Muscle of arm (tissue), 12 donors: ENCODE measurements around the gene MYL5. TPM values are rescaled to one million over a fixed set of nuclear protein-coding genes. Genes with fewer than 3 reads are reported as not detected.
"Not testable (repeated sequence)": the region's sequence is repeated elsewhere in the genome, so short reads cannot be mapped to it uniquely, and the experiment has no call there.

Source experiments
- DNase-seq: peaks from one replicate; pipeline ENCODE4 v3.0.0-alpha.2; 2013
- polyA plus RNA-seq, 12 donors: library from polyadenylated mRNA; unstranded; fragments of 120-200 nt; gene quantifications; one replicate each; pipeline ENCODE4 v1.2.1, GENCODE V29; 2013; ENCODE audit not compliant: insufficient read length in 12 of 12

Gene MYL5
- polyA plus RNA-seq, 12 donors: 215 to 1,381 (median 850) TPM; not detected in 1

DNA sequence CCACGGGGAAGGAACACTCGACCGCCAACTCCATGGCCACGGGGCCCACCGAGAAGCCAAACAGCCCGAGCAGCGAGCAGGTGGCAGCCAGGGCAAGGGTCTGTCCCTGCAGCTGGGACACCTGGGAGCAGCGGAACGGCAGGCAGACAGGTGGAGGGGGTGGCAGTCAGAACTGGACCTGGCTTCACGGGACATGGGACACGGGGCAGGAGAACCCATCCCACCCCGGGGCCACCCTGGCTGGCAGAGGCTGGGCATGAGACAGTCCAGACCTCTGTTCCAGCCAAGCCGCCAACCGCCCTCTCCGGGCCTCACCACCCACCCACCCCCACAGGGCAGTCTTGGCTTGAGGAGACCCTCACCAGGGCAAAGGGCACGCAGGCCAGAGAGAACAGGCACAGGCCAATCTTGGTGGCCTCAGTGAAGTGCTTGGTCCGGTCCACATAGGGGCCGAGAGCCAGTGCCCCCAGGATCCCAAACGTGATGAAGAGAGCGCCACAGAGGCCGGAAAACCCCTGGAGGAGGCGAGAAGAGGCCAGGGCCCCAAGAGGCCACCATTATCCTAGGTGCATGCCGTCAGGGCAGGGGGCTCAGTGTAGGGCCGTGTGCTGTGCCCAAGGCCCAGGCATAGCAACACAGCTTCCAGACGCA, 9.0 kb downstream of the MYL5 start:
- no peak for DNase-seq

DNA sequence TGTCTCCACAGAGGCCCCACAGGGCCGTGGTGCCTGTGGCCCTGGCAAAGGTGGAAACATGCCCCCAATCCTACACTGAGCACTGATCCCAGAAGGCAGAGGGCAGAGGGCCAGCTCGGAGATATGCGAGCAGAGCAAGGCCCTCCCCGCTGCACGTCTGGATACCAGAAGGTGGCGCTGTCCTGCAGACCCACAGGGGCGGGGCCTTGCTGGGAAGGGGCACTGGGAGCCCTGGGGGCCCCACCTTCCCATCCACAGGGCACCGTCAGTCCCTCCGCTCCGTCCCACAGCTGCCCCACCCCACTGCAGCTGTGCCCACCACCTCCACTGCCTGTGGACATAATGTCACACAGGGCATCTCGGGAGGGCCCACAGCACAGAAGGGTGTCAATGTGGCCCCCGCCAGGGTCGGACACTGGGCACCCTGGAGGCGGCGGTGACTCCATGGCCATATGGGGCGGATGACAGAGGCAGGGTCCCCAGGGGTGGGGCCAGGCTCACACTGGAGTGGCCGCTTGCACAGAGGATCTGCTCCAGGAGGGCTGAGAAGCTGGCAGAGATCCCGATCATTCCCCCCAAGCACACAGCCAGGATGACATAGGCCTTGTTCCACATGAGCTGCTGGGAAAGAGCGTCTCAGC, 9.8 kb downstream of the MYL5 start:
- DNase-seq: no peak

DNA sequence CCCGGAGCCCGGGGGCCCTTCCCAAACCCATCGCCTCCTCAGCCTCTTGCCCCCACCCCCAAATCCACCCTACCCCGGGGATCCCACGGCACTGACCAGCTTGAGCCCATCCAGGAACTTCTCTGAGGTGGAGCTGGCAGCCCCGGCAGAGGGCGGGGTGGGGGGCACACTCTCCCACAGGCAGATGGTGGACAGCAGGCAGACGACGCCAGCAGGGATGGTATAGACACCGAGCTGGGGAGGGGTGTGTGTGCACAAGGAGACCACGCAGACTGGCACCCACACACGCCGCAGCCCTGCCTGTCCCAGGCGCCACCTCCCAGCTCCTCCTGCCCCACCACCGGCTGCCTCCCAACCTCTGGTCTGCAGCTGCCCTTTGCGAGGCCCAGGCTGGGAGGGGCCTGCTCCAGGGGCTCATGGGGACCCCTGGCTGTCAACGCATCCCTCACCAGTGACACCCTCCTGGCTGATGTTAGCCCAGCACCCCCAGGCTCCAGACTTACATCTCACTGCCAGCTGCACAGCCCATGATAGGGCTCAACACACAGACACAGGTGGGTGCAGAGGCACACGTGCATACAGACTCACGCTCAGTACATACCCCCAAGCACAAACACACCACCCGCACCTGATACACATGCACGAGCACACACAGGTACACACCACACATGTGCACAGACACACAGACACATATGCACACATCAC, 10.4 kb downstream of the MYL5 start:
- no peak for DNase-seq

DNA sequence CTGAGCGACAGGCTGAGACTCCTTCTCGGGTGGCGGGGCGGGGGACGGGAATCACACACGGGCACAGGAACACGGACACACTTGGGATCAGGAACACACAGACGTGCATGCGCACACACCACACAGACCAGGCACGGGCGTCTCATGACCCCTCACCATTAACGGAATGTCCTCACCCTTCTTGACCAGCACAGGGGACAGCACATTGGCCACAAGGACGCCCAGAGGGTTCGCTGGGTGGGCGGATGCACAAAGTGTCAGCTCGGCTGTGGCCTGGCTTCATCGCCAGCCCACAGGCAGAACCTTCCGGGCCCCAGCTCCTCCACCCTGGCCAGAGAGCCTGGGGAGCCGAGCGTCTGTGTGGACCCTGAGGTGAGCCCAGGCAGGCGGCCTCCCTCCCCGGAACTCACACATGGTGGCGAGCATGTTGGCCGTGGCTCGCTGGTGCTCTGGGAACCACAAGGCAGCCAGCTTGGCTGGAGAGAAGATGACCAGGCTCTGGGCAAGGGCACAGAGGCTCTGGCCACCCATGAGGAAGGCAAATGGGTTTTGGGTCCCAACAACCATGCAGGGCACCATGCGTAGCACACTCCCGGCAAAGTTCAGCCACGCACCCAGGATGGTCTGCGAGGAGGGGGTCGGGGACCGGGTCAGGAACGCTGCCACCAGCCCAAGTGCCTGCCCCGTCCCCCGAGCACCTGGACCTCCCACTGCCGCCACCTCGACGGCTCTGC, 11.5 kb downstream of the MYL5 start:
- DNase-seq: no peak

DNA sequence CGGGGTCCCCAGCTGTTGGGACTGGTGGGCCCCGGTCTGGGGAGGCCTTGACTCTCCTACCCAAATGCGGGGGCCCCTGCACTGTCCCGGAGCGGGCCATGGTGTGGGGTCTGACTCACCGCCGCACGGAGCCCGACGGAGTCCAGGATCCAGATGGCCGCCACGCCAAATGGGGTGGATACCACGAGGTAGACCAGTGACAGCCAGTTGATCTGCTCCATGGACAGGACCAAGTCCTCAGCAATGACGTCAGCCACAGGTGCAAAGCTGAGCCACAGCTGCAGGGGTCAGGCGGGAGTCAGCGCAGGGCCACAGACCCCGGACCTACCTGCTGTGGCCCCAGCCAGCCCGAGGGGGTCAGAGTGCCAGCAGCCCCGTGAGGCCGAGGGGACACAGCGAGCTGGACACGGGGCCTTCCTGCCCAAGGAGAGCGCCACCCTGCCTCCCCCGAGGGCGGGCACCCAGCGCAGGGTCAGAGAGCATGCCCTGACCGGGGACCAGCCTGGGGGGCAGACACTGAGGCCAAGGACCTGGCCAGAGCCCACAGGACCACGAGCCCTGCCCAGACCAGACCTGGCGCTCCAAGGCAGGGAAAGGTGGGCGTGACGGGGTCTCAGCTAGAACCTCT, 12.2 kb downstream of the MYL5 start:
- DNase-seq: no peak

DNA sequence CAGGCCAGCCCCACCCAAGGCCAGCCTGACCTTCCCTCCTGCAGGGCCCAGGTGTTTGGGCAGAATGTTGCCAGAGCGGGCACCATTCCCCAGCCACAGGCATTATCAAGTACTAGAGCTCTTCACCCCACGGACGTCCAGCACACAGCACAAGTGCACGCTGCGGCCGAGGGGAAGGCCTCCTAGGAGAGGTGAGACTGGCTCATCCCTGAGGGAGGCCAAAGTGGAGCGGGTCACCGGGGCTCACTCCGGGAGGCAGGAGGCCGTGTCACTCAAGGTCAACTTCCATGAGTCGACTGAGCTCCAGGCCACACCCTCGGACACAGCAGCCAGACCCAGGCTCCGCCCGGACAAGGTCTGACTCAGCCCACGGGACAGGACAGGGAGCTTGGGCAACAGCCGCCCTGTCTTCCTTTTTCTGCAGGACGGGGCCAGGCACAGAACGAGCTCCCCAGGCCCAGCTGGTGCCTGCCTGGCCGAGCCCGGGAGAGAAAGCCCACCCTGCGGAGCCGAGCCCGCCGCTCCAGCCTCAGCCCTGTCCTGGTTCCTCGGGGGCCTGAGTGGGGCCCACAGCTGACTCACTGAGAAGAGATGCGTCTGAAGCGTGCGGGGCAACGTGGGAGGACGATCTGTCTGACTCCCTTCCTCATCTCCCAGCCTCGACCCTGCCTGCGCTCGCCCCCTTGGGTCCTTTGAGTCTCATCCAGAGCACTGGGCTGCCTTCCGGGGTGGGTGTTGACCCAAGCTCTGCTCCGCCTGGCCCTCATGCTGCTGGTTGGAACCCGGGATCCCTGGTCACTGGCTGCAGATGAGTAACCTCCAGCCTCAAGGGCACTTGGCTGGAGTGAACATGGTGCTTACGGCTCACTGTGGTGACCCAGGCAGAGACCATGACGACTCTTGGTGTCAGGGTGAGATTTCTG, 13.0 kb downstream of the MYL5 start:
- DNase-seq: no peak

DNA sequence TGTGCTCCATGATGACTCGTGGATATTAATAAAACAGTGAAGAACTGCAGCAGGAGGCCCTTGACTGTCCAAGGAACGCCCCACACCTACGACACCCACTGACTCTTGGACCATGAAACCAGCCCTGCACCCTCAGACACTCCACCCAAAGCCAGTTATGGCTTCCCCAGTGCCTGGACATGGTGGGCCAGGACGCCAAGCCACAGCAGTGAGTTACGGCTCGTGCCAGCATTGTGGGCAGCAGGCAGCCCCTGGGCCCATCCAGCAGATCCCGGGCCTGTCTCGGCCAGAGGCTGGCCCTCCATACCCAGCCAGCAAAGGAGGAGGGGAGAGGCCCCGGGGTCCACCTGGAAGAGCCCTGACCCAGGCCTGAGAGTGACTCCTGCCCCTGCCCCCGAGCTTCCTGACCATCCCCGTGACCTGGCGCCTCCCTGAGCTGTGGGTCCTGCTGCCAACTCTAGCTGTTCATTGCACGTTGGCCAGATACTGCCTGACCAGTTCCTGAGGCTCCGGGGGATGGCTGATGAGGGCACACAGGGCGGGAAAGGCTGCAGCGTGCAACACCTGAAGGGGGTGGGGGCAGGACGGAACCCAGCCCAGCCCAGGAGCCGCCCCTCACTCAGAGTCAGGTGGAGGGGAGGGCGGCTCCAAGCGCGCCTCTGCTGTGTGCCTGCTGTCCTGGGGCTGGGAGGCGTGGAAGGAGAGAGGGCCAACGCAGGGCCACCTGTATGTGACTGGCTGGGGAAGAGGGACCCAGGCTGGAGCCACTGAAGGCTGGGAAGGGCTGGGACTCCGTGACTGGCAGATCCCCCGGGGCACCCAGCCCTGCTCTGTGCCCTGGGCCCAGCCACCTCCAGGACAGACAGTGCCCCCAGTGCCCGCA, 13.9 kb downstream of the MYL5 start:
- no peak for DNase-seq

DNA sequence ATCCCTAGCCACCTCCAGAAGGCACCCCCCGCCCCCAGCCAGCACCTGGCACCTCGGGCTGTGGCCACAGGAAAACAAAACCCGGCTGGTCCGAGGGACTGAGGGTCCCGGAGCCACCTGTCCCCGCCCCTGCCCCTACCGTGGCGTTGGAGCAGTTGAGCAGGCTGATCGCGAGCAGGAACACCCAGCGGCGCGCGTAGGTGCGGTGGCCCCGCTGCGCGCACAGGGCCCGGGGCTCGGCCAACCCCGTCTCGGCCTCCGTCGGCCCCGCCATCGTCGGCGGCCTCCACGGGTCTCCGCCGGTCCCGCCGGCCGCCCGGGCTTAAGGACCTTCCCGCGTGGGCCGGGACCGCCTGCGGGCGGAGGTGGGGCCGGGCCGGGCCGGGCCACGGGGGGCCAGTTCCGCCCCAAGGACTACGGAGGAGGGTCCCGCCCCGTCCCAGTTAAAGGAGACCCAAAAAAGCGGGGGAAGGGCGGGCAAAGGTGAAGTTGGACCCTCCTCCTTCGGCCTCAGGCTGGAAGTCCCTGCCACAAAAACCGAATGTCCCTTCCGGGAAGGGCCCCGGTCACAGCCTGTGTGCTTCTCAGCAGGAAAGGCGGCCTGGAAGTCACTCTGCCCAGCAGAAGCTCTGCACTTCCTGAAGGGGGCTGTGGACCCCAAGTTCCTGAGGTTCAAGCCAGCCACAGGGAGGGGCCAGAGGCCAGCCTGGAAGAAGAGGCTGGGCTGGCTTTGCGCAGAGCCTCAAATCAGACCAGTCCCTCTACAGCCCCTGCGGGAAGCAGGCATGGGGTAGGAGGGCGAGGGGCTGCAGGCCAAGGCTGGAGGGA, 14.7 kb downstream of the MYL5 start, which contains the start of gene SLC49A3:
TSS of gene SLC49A3 (minus strand) at position 298 of the 828 bp plus-strand sequence. CDS start at position 274, 24 bp downstream.
- no peak for DNase-seq

DNA sequence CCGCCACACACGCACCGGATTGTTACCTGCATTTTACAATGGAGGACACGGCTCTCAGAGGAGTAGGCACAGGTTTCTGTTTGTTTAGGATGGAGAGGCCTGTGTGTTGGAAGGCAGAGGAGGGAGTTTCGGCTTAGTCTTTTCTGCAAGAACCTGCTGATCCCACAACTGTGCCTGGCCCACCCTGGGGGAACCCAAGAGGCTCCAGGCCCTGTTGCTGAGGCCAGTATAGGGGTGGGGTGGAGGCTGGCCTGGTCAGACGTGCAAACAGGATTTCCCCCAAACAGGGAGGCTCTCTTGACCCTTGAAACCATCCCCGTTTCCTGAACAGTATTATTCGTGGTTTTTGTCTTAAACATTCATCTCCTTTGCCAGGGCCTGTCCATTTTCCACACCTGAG, 15.4 kb downstream of the MYL5 start:
- DNase-seq: no peak

DNA sequence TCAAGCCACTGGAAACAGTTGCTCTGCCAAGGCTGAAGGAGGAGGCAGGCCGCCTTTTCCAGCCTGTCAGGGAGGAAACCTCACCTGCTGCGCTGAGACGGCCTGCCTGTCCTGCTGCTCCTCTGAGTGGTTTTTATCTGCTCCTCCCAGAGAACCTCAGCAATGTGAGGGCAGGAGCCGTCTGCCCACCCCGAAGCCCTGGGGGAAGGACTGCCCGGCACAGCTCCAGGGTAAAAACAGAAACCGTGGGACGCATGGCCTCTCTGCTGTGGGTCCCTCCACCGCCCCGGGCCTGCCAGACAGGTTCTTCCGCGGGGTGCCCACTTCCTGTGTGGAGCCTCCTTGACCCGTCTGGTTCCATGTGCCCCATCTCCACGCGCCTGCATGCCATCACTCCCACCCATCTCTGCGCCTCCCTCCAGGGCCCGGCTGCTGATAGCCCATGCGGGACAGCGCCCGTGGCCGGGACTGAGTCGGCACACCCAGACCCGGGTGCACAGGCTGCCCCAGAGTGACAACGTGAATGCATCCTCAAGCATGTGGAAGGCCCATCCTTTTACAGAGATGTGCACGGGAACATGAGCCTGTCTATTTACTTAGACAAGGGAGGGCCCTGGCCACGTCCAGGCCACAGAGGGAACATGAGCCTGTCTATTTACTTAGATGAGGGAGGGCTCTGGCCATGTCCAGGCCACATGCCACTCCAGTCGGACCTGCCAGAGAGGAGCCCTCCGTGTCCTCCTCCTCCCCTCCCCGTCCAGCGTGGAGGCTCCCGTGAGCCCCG, 18.6 kb downstream of the MYL5 start:
- DNase-seq: no peak

DNA sequence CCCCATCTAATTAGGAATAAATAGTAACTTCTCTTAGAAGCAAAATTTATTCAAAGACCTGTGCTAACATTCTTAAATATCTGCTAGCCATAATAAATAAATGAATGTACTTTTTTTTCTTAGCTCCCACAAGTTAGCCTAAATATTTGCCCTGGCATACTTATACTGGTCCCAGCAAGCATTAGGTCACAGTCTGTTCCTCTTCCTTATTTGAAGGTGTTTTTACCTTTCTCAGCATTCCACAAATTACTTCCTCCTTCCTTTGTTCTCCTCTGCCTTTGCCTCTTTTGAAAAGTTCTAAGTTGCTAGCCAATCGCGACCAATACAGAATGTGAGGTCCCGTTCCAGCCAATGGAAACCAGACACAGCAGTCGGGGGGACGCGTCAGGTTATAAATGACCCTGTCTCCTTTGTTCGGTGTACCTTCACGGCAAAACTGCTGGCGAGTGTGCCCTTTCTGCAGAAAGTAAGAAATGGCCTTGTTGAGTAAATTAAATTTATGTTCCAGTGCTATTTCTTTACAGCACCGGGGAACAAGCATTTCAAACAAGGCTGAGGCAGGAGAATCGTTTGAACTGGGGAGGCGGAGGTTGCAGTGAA, 20.1 kb downstream of the MYL5 start:
- not testable (repeated sequence) for DNase-seq

DNA sequence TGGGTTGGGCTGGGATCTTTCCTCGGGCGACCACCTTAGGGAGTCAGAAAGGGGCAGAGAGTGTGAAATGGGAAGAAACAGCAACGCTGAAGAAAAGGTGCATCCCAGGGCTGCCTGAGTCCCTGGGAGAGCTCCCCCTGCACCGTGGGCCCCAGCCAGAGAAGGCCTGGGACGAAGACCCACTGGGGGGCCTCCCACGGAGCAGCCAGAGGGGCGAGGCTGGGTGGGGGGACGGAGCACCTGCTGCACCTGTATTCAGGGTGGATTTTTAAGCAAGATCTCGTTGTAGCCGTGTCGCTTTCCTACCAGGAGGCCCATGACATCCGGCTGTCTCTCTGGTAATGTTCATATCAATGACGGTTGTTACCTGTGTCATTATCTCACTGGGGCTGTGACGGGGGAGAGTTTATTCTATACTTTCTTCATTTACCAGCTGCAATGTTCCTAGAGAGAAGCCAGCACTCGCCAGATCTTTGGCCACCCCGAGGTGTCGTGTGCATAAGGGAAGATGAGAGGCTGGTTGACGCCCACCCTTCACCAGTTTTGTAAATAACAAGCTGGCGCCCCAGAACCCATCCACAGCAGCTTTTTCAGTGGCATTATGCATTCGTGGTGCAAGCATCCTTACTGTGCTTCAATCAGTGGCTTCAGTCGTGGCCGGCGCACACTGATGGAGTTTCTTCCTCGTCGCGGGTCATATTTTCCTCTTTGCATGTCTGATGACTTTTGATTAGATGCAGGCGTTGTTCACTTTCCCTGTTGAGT, 25.7 kb downstream of the MYL5 start:
- DNase-seq: no peak

DNA sequence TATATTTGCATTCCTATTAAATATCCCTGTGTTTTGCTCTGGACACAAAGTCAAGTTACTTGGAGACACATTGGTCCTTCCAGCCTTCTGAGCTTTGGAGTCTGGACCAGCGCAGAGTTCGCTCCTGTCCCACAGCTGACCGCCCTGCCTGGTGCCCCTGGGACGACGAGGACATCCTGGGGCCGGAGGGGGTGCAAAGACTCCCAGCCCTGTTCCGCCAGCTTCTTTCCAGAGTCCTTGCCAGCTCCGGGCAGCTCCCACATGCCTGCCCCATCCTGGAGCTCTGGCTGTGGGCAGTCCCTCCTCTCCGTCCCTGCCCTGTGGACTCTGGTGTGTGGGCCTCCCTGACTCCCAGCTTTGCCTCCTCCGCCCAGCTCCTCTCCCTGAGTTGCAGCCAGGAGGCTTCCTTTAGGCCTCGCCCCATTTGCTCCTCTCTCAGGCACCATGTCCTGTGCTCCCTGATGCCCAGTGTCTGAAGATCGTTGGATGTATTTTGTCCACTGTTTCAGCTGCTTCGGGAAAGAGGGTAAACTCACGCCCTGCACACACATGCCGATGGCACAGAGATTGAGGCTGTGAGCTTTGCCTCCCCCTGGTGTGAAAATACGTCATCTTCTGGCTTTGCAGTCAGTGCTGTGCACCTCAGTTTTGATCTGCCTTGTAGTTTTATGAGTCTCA, 26.4 kb downstream of the MYL5 start:
- no peak for DNase-seq

DNA sequence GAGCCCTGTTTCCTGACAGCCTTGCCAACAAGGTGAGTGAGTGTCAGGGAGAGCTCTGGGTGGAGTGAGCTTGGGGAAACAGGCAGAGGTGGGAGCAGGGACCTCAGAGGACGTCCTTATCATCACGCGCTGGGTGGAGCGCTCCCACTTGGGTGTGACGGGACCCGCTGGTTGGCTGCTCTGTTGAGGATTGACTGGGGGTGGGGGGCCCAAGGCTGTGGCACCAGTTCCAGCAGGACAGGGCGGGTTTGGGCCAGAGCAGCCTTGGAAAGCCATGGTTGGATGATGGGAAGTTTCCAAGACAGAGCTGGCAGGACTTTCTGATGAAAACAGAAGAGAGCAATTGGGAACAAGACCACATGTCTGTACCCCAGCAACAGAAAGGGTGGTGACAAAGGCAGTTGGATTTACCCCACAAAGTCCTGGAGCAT, 28.3 kb downstream of the MYL5 start:
- no peak for DNase-seq

DNA sequence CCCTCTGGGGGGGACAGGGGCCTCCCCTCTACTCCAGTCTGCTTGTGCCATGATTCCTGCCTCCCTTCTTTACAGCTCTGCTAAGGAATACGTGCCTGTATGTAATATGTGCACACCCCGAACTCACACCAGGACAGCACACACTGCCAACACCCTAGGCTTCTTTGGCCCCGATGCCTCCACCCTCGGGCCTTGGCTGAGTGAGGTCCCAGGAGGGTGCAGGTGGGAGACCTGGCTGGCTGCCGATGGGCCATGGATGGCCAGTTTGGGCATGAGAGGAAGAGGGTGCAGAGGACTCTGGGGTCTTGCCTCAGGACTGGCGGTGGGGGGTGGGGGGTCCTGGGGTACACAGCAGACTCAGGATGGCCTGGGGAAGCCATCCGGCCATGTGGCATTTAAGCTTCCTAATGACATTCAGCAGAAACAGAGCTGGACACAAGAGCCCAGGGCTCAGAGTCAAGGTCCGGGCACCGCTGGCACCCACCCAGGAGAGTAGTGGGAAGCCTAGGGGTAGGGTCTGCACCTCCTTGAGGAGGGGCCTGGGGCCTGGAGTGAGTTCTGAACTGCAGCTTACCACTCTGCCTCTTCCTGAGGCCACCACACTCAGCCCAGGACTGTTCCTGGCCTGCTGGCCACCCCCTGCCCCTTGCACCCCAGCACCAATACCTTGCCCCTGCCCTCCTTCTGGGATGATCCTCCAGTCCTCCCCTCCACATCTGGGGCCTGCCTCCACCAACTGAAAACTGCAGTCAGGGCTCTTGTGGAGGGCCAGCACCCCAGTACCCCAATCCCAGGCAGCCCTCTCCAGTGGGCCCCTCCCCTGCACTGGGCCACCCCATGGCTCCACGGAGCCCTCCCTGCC, 29.2 kb downstream of the MYL5 start:
- DNase-seq: no peak
